GM12878 (cell line): ENCODE results near the gene PPP1R26.

Experiments used
- EZH2 ChIP-seq: IDR thresholded peaks from 2 replicates; pipeline ENCODE4 v1.6.1; 2012; ENCODE audit warnings: low read depth, mild to moderate bottlenecking, control low read depth, inconsistent platforms, low read length, borderline replicate concordance; ENCODE audit not compliant: control insufficient read depth
- HDAC2 ChIP-seq: fragments of 200-600 bp; sonication (generic); IDR thresholded peaks from 2 replicates; pipeline ENCODE4 v1.6.1; 2017
- MXI1 ChIP-seq: fragments of 150-350 bp; IDR thresholded peaks from 2 replicates; pipeline ENCODE4 v1.6.1; 2011; ENCODE audit warnings: low read depth, mild to moderate bottlenecking, inconsistent platforms, low read length, improper control_type of control experiment
- NR2C2 ChIP-seq: IDR thresholded peaks from 2 replicates; pipeline ENCODE4 v1.6.1; 2011; ENCODE audit warnings: borderline replicate concordance, low read depth; ENCODE audit not compliant: control insufficient read depth, insufficient read length
- POLR2AphosphoS2 ChIP-seq: IDR thresholded peaks from 2 replicates; pipeline ENCODE4 v1.6.1; 2011; ENCODE audit warnings: low read depth, mild to moderate bottlenecking, low read length, improper control_type of control experiment, moderate library complexity
- RBBP5 ChIP-seq: fragments of 200-600 bp; sonication (generic); conservative IDR thresholded peaks from 2 replicates; pipeline ENCODE4 v1.6.1; 2016
- SRF ChIP-seq, 2 experiments: IDR thresholded peaks; 2 replicates each; pipeline ENCODE4 v1.6.1; 2011; ENCODE audit warnings: low read depth in 2 of 2, low read length in 2 of 2, mild to moderate bottlenecking in 1 of 2, moderate library complexity in 1 of 2
- ZNF274 ChIP-seq: IDR thresholded peaks from one replicate; pipeline ENCODE4 v1.8.0; 2011; ENCODE audit not compliant: insufficient read length, insufficient read depth
- TF ChIP-seq, protein P1 (sequence below): fragments of 450-650 bp; formaldehyde crosslinking; IDR thresholded peaks from 2 replicates; pipeline ENCODE4 v1.5.0; 2022; ENCODE audit warnings: mild to moderate bottlenecking, missing genetic modification characterization
- TF ChIP-seq, protein P2 (sequence below), 3 experiments: IDR thresholded peaks in 2 of 3; conservative IDR thresholded peaks in 1 of 3; 2 replicates each; pipeline ENCODE4 v1.5.1; 2011; ENCODE audit warnings: low read depth in 3 of 3, low read length in 3 of 3, mild to moderate bottlenecking in 3 of 3, control low read depth in 2 of 3, moderate library complexity in 2 of 3, inconsistent platforms in 1 of 3, mixed read lengths in 1 of 3; ENCODE audit not compliant: control insufficient read depth in 2 of 3, insufficient read depth in 1 of 3; ENCODE audit errors: extremely low read depth in 1 of 3
- TF ChIP-seq, protein P3 (sequence below): fragments of 150-350 bp; IDR thresholded peaks from 2 replicates; pipeline ENCODE4 v1.6.1; 2016; ENCODE audit warnings: low read depth, low read length

DNA sequence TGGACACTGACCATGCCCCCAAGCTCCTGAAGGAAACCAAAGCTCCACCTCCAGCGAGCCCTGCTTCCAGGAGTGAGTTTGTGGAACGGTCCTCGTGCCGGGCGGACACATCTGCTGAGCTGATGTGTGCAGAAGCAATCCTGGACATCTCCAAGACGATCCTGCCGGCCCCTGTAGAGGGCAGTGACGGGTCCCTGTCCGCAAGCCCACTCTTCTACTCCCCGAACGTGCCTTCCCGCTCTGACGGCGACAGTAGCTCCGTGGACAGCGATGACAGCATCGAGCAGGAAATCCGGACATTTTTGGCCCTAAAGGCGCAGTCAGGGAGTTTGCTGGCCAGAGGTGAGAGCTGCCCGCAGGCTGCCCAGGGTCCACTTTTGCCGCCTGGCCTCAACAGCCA, 6.2 kb downstream of the PPP1R26 start:
- TF ChIP-seq, protein P1, sequence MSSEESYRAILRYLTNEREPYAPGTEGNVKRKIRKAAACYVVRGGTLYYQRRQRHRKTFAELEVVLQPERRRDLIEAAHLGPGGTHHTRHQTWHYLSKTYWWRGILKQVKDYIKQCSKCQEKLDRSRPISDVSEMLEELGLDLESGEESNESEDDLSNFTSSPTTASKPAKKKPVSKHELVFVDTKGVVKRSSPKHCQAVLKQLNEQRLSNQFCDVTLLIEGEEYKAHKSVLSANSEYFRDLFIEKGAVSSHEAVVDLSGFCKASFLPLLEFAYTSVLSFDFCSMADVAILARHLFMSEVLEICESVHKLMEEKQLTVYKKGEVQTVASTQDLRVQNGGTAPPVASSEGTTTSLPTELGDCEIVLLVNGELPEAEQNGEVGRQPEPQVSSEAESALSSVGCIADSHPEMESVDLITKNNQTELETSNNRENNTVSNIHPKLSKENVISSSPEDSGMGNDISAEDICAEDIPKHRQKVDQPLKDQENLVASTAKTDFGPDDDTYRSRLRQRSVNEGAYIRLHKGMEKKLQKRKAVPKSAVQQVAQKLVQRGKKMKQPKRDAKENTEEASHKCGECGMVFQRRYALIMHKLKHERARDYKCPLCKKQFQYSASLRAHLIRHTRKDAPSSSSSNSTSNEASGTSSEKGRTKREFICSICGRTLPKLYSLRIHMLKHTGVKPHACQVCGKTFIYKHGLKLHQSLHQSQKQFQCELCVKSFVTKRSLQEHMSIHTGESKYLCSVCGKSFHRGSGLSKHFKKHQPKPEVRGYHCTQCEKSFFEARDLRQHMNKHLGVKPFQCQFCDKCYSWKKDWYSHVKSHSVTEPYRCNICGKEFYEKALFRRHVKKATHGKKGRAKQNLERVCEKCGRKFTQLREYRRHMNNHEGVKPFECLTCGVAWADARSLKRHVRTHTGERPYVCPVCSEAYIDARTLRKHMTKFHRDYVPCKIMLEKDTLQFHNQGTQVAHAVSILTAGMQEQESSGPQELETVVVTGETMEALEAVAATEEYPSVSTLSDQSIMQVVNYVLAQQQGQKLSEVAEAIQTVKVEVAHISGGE (CRISPR knock-in tag) = no peak
- TF ChIP-seq, protein P2, sequence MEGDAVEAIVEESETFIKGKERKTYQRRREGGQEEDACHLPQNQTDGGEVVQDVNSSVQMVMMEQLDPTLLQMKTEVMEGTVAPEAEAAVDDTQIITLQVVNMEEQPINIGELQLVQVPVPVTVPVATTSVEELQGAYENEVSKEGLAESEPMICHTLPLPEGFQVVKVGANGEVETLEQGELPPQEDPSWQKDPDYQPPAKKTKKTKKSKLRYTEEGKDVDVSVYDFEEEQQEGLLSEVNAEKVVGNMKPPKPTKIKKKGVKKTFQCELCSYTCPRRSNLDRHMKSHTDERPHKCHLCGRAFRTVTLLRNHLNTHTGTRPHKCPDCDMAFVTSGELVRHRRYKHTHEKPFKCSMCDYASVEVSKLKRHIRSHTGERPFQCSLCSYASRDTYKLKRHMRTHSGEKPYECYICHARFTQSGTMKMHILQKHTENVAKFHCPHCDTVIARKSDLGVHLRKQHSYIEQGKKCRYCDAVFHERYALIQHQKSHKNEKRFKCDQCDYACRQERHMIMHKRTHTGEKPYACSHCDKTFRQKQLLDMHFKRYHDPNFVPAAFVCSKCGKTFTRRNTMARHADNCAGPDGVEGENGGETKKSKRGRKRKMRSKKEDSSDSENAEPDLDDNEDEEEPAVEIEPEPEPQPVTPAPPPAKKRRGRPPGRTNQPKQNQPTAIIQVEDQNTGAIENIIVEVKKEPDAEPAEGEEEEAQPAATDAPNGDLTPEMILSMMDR (IDR thresholded peaks at IDR 0.05 in 2 of 3, conservative IDR thresholded peaks at IDR 0.05 in 1 of 3; ENCODE audit: control insufficient read depth in 2 of 3, extremely low read depth in 1 of 3, insufficient read depth in 1 of 3, low read depth in 3 of 3, low read length in 3 of 3) = no peak
- TF ChIP-seq HDAC2 = no peak
- no peak for TF ChIP-seq NR2C2
- no peak for TF ChIP-seq ZNF274
- TF ChIP-seq, protein P3, sequence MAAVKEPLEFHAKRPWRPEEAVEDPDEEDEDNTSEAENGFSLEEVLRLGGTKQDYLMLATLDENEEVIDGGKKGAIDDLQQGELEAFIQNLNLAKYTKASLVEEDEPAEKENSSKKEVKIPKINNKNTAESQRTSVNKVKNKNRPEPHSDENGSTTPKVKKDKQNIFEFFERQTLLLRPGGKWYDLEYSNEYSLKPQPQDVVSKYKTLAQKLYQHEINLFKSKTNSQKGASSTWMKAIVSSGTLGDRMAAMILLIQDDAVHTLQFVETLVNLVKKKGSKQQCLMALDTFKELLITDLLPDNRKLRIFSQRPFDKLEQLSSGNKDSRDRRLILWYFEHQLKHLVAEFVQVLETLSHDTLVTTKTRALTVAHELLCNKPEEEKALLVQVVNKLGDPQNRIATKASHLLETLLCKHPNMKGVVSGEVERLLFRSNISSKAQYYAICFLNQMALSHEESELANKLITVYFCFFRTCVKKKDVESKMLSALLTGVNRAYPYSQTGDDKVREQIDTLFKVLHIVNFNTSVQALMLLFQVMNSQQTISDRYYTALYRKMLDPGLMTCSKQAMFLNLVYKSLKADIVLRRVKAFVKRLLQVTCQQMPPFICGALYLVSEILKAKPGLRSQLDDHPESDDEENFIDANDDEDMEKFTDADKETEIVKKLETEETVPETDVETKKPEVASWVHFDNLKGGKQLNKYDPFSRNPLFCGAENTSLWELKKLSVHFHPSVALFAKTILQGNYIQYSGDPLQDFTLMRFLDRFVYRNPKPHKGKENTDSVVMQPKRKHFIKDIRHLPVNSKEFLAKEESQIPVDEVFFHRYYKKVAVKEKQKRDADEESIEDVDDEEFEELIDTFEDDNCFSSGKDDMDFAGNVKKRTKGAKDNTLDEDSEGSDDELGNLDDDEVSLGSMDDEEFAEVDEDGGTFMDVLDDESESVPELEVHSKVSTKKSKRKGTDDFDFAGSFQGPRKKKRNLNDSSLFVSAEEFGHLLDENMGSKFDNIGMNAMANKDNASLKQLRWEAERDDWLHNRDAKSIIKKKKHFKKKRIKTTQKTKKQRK = no peak
- no peak for TF ChIP-seq EZH2
- TF ChIP-seq RBBP5 = no peak
- TF ChIP-seq POLR2AphosphoS2 = no peak
- TF ChIP-seq MXI1 = no peak
- TF ChIP-seq SRF (IDR thresholded peaks at IDR 0.05; ENCODE audit: low read depth in 2 of 2, low read length in 2 of 2) = no peak
